ENCODE measurements around the gene THAP10. TPM values are rescaled to one million over a fixed set of nuclear protein-coding genes. Genes with fewer than 3 reads are reported as not detected.
"Not testable (repeated sequence)": the region's sequence is repeated elsewhere in the genome, so short reads cannot be mapped to it uniquely, and the experiment has no call there.

Gene THAP10
- 6.0 TPM for total RNA-seq (ENCODE audit: insufficient read depth, low replicate concordance)

DNA sequence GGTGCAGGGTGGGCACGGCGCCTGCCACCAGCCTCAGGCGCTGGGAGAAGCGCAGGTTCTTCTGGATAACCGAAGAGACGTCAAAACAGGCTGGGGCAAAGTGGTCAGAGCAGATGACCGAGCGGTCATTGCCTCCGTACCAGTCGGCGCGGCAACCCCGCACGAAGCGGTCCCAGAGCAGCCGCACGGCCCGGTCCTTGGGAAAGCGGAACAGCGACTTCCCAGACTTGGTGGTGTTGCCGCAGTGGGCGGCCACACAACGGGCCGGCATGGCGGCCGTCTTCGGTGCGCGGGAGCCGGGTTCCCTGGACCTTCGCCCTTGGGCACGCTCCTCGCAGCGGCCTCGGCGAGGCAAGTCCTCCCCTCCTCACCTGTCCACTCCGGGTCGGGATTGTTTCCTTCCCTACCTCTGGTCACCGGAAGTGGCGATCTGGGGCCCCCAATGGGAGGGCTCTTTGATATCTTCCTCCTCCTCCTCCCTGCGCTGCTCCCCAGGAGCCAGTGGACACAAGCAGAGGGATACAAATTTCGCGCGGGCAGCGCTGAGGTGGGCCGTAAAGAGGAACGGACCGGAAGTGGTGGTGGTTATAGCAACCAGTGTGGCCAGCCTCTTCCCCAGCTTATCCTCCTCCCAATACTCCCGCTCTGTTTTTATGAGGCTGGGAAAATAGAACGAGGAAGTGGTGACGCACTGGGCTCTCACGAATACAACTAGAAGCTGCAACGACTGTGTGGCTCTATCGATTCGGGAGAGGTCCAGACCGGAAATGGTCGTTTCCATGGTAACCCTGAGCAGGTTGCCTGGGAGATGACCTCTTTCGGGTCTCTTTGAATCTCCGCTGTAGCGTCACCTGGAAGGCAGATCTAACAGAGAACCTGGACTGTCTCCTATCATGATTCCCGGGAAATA is at the start of gene THAP10, which contains the start of gene LRRC49:
Gene THAP10 (minus strand): TSS at position 432 of the 910 bp plus-strand sequence. CDS start 161 bp downstream, at position 271.
Gene LRRC49 (plus strand): TSS at position 825 of the 910 bp plus-strand sequence. CDS start 69 bp downstream, at position 894.
- peak; percentile 97 for DNase-seq (ENCODE audit: low spot score)

DNA sequence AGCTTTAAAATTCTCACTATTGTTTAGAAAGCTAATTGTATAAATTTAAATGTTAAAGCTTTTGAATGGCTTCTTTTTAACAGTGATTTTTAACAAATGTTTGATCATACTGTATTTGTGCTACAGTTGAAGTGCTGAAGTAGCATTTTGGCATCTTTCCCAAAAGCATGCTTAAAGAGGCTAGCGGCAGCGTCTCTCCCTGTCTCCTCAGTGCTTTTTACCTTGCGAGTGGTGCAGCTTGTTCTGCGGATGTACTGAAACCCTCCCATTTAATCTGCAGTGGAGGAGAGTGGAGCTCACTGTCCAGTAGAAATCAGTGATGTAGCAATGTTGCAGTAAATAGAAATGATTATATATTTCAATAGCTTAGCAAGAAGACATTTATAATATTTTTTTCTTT is 44.1 kb upstream of the THAP10 start:
- DNase-seq (ENCODE audit: low spot score): peak; percentile 10

DNA sequence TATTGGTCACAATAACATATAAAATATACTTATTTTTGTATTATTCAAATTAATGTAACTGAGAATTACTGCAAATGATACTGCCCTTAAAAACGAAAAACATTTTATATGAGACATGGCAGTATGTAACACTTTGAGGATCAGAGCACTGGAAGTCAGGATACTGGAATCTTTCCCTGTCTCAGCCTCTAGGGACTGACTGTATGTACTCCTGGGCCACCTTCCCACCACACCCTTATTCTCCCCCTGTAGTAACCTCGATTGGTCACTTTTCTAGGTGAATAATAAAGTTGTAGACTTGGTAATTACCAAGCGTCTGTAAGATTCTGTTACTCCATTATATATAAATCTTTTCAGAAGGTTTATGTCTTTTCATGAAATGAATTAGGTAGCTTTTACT is 43.4 kb upstream of the THAP10 start:
- no peak for DNase-seq (ENCODE audit: low spot score)

DNA sequence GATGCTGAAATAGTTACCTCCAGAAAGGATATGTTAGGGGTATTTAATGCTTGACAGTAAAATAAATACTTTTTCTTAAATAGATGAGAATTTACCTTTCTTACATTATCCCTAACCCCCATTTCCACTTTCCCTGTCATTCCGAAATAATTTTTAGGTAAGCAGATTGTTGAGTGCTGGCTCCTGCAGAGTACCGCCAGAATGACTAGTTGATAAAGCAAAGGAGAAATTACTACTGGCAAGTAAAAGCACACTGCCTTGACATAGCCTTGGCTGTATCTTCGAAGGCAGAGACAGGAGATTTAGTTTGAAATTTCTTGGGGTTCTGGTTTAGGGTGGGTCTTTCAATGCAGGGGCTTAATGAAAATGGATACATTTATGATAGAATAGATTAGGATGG is 41.2 kb upstream of the THAP10 start:
- DNase-seq (ENCODE audit: low spot score): no peak

DNA sequence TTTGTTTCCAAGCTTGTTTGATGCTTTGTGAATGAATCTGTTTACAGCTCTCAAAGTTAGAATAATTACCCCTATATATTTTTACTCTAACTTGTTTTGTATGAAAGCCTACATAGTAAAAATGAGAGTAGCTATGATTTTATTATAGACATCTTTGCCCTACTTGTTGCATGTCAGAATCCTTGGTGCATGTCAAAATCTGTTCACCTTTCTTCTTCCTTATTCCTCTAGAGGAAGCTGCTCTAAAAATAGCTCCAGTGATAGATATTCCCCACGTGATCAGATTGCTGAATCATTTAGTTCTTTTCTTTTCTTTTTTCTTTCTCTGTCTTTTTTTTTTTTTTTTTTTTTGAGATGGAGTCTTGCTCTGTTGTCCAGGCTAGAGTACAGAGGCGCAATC is 40.2 kb upstream of the THAP10 start:
- DNase-seq (ENCODE audit: low spot score): no peak

DNA sequence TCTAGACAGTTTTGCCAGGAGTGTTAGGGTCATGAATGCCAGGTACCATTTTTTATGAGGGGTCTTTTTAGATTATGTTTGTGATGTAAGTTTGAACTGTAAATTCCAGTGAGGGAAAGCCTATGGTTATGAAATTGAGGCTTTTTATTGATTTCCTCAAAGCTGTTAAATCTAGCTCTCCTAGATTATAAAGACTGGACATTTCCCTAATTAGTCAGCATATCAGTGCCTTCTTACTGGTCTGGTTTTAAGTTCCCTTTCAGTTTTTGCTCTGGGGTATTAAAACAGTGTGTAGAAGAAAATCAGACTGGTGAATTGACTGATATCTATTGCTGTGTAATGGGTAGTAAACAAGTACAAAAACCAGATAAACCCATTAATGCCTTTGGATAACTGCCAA is 39.6 kb upstream of the THAP10 start:
- DNase-seq (ENCODE audit: low spot score): no peak

DNA sequence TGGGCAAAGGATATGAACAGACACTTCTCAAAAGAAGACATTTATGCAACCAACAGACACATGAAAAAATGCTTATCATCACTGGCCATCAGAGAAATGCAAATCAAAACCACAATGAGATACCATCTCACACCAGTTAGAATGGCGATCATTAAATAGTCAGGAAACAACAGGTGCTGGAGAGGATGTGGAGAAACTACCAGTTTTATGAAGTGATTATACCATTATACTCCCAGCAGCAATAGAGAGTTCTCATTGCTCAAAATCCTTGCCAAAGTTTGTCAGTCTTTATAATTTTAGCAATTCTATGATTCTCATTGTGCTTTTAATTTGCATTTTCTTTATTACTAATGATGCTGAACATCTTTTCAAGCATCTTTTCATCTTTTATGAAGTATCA is 34.7 kb upstream of the THAP10 start:
- not testable (repeated sequence) for DNase-seq (ENCODE audit: low spot score)

DNA sequence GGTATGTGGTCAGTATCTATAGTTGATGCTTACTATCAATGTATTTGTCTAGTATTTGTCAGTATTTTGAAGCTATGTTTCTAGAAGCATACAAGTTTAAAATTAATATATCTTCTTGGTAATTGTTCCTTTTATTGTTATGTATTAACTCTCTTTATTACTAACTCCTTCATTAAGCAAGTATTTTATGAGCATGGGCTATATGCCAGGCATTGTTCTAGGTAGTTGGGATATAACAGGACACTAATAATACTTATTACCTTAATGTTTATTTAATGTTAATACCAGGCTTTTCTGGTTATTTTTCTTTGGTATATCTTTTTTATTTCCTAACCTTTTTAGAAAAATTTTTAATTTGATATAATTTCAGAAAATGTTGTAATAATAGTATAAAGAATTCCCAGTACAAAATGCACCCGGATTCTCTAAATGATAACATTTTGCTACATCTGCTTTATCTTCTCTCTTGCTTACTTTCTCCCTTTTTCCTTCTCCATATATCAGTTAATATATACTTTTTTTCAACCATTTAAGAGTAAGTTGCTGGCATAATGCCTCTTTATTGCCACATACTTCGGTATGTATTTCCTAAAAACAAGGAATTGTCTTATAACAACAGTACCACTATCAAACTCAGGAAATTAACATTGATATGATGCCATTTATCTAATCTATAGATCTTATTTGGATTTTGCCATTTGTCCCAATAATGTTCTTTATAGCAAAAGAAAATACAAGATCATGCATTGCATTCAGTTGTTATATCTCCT is 31.3 kb upstream of the THAP10 start:
- DNase-seq (ENCODE audit: low spot score): no peak

DNA sequence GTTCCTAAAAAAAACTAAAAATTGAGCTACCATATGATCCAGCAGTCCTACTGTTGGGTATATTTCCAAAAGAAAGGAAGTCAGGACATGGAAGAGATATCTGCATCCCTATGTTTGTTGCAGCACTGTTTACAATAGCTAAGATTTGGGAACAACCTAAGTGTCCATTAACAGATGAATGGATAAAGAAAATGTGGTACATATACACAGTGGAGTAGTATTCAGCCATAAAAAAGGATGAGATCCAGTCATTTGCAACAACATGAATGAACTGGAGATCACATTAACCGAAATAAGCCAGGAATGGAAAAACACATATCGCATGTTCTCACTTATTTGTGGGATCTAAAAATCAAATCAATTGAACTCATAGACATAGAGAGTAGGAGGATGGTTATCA is 29.9 kb upstream of the THAP10 start:
- no peak for DNase-seq (ENCODE audit: low spot score)

DNA sequence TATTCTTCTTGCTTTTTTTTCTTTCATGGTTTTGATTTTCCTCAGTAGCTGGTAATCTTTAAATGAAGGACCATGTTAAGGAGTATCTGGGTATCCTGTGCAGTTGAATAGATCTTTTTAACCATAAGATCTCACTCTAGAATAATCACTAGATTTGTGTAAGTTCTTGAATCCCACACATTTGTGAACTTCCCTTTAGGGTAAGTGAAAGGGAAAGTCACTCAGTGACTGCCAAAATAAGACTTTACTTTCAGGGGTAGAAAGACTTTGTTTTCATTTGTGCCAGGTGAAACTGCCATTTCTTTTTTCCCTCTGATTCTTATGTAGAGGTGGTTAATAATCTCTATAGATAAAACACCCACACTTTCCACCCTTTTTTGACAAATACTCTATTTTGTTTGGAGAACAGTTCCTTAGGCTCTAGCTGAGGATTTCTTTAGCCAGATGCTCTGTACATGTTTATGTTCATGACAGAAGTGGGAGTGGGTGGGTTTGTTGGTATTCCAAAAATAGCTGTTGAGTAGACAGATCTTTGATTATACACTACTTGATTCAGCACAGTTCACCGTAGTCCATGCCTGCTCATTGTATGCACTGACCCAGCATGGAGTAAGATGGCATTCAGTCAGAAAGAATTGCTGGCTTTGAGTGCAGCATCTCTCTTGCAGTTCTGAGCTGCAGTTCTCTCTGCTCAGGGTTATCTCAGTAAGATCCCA is 28.9 kb upstream of the THAP10 start:
- DNase-seq (ENCODE audit: low spot score): no peak

DNA sequence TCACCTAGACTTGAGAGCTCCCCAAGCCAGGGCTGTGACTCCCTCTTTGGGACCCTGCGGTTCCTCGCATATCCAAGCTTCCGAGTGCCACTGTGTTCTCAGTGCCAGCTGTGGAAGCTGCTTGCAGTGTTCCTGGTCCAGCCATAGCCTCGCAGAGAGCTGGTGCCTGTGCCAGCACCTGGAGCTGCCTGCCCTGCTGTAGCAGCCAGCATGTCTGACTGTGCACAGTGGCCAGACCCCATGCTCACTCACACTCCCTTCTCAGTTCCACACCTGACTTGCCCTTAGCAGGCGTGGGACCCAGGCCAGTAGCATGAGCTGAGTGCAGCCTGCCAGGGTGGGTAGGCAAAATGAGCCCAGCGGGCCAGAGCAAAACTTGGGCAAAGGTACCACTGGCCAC is 25.7 kb upstream of the THAP10 start:
- no peak for DNase-seq (ENCODE audit: low spot score)

DNA sequence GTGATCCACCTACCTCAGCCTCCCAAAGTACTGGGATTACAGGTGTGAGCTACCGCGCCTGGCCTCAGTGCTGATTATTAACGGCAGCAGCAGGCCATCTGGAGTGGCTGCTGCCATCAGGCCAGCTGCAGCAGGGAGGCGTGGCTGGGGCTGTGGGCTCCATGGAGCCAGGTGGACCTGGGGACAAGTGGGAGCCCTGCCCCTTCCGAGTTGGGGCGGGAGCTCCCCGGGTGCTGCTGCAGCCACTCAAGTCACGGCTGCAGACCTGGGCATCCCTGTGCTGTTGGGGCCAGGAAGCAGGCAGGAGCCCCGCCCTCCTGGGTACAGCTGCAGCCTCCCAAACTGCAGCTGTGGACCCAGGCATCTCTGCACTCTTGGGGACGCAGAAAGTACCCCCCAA is 24.3 kb upstream of the THAP10 start:
- no peak for DNase-seq (ENCODE audit: low spot score)

DNA sequence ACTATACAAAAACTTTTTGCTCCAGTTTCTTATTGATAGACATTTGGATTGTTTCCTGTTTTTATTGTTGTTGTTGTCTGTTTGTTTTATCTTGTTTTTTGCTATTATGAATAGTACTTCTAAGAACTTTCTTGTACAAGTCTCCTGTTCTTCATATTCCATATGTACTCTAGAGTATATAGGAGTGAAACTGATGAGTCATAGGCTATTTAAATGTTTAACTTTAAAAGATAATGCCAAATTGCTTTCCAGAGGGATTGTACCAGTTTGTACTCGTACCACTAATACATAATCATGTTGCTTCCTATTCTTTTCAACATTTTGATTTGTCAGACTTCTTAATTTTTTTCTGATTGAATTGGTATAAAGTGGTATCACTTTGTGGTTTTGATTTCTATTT is 20.0 kb upstream of the THAP10 start:
- DNase-seq (ENCODE audit: low spot score): no peak

DNA sequence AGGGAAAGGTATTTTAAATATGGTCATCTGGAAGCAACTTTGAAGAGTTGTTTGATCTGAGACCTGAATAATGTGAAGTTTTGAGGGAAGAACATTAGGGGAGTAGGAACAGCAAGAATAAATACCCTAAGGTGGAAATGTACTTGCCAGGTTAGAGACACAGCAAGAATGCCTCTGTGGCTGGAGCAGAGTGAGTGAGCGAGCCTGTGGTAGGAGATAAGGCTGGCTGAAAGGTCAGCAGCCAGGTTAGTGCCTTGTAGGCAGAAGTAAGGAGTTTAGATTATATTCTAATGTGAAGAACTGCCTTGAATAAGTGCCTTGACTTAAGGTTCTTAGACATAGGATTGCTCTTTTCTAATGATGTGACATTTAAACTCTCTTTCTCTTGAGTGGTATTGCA is 18.7 kb upstream of the THAP10 start:
- DNase-seq (ENCODE audit: low spot score): no peak

DNA sequence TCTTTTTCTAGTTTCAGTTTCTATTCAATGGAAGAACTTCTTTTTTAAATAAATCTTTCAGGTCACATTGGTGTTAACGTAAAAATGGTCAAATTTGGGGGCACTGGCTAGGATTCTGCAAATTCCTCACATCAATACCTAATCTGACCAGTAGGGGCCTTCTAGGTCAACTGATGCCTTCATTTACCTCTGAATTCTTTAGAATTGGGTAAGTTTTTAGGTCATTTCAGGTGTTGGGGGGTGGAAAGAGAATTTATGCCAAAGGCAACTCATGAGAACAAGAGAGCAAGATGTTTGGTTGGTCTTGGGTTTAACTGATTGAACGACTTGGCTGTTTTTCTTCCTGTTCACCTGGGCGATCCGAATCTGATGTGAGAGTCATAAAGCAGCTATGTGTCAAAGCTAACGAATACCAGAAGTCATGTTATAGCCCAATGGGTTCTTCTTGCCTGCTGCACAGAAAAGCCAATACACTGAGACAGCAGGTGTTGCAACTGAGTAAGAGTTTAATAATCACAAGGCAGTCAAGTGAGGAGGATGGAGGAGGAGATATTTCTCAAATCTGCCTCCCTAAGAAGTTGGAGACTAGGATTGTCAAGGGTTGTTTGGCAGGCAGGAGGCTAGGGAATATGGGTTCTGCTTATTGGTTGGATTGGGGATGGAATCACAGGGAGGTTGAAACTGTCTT is 15.7 kb upstream of the THAP10 start:
- DNase-seq (ENCODE audit: low spot score): no peak

DNA sequence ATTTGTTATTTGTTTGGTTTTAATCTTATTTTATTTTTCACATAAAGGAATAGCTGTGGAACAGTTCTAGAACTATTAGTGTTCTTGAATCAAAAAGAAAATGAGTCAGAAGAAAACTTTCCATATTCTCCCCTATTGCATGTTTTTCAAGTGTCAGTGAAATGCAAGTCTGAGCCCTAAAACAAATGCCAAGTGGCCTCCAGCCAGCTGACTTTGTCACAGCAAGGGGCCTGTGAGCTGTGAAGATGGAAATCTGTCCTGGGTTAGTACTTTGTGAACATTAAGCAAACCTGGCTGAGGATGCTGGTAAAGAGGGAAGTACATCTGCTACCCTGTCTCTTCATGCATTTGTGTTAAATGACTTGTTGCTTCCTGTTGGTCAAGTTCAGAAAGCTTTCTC is 14.6 kb upstream of the THAP10 start:
- DNase-seq (ENCODE audit: low spot score): no peak

DNA sequence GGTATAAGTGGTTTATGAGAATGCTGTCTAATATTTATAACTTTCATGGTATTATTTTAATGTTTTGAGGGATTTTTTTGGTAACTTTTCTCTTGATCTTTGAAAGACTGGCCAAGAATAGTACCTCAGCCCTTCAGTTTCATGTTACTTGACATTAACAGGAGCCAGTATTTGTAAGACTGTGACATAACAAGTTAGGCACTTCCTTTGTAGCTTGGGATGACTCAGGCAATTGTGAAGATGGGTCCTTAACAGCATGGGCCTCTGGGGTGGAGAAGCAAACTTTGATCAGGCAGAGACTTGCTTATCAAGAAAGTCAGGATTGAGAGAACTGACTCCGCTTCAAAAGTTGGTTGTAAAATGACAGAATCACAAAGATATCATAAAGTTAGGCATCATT is 9.9 kb upstream of the THAP10 start:
- peak; percentile 83 for DNase-seq (ENCODE audit: low spot score)

DNA sequence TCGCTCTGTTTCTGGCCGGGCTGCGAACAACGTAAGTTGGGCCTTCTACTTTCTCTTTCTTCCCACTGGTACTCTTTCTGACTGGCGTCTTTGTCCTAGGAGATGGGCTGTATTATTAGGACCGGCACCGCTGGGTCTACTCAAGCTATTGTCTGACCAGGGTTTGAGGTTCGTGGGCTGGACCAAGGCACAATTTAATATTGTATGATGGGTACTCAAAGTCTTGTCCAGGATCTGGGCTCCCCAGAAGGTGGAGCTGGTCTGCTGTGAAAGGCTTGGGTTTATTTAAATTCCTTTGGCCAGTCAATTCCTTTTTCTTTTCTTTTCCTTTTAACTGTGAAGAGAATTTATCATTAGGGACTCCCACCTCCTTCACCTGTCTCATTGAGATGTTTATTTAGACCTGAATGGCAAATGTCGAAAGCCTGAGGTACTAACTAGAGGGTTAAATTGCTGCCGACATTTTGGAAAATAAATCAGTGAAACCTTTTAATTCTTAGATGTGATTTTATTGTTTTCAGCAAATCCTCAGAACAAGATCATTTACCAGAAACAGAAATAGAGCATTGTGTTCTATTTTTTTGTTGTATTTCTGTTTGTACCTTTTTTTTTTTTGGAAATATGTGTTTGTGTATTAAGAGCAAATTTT is 803 bp upstream of the THAP10 start:
- DNase-seq (ENCODE audit: low spot score): peak; percentile 72

DNA sequence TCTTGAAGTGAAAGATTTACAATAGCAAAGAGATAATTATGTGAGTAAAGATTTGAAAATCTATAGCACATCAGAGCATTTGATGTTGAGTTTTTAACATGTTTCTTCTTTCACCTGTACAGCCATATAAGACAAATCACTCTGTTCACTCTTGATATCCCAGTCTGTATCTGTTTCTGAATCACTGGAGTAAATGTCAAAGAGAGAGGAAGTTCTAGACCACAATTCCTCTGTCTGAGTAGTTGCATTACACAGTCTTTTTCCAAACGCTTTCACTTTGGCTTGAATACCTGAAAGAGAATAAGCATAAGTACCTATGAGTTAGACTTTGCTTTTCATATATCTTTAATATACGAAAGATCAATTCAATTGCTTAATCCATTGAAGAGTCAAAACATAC is 9.9 kb downstream of the THAP10 start:
- no peak for DNase-seq (ENCODE audit: low spot score)

DNA sequence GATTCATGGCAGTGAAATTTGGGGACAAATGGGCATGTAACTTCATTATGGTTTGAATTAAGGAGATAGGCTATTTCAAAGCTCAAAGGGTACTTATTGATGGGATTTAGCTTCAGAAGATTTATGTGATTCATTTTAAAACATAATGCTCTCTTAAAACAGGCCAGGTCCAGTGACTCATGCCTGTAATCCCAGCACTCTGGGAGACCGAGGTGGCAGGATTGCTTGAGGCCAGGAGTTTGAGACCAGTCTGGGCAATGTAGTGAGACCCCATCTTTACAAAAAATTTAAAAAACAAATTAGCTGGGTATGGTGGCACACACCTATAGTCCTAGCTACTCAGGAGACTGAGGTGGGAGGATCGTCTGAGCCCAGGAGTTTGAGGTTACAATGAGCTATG is 11.5 kb downstream of the THAP10 start:
- DNase-seq (ENCODE audit: low spot score): no peak

DNA sequence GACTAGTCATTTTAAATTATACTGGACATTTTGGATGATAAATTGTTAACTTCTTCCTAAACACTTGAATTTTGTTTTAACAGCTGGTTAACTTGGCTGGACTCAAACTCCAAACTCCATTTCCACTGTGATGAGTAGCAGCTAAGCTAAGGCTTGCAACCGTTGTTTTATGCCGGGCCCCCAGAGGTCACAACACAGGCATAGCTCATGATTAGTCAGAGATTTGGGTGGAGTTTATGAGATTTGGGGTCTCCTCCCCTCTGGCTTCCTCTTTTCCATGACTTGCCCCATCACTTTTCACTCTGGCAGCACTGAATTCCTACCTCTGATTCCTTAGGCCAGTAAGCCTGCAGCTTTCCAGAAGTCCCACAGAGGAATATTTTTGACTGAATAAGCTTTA is 12.8 kb downstream of the THAP10 start:
- DNase-seq (ENCODE audit: low spot score): peak; percentile 71
